ENCODE measurements around the gene CDC123. TPM values are rescaled to one million over a fixed set of nuclear protein-coding genes. Genes with fewer than 3 reads are reported as not detected.
"Not testable (repeated sequence)": the region's sequence is repeated elsewhere in the genome, so short reads cannot be mapped to it uniquely, and the experiment has no call there.

The CDC123 gene
- total RNA-seq, 1 experiment from 2014 or later: 114 TPM

- H3K27ac Mint-ChIP-seq (ENCODE audit: low read depth, unreplicated experiment): peak overlapping the region; percentile 59
- no TSS peak for BruUV-seq (replicated peaks)
- H3K27me3 Mint-ChIP-seq (ENCODE audit: insufficient read depth, unreplicated experiment): no peaks in the 10 kb centered on the region
- CTCF ChIA-PET: interaction anchor here (0.6 to 4.3 kb wide), 48 partner anchors 9 to 1188 kb away, joined by 3 to 36 read pairs (median 4); partner anchors contain the start of genes CDC123 and NUDT5
- no peak overlapping the region for H3K4me3 Mint-ChIP-seq (ENCODE audit: unreplicated experiment)
- H3K9me3 Mint-ChIP-seq (ENCODE audit: unreplicated experiment): no peaks in the 10 kb centered on the region
- peak; percentile 66 for TF ChIP-seq CTCF (IDR thresholded peaks at IDR 0.05; ENCODE audit: unreplicated experiment)
- peak; percentile 65 for DNase-seq (ENCODE audit: unreplicated experiment)
- peaks cover 85% of the 10 kb centered on the region for H3K36me3 Mint-ChIP-seq (ENCODE audit: insufficient read depth, unreplicated experiment)
- POLR2A ChIA-PET: interaction anchor here (0.8 to 2.2 kb wide), 4 partner anchors 13 to 34 kb away, joined by 3 to 9 read pairs (median 3); partner anchors contain the start of genes CDC123 and NUDT5
- no peaks in the 10 kb centered on the region for H3K4me1 Mint-ChIP-seq (ENCODE audit: insufficient read depth, unreplicated experiment)
- intact Hi-C loops (cut with micrococcal nuclease): loop anchor here (1.0 to 2.0 kb wide), 2 partner anchors 442 to 497 kb away; no protein-coding TSS in a partner anchor
Observed at GRCh38 chr10:12214763-12215218, 18.8 kb downstream of the CDC123 start.

- H3K9me3 Mint-ChIP-seq (ENCODE audit: unreplicated experiment): no peaks in the 10 kb centered on the region
- DNase-seq (ENCODE audit: unreplicated experiment): no peak
- peak overlapping the region; percentile 69 for H3K27ac Mint-ChIP-seq (ENCODE audit: low read depth, unreplicated experiment)
- no peaks in the 10 kb centered on the region for H3K4me1 Mint-ChIP-seq (ENCODE audit: insufficient read depth, unreplicated experiment)
- no TSS peak for BruUV-seq (replicated peaks)
- intact Hi-C loops (cut with micrococcal nuclease): no loop called here
- peaks cover 85% of the 10 kb centered on the region for H3K36me3 Mint-ChIP-seq (ENCODE audit: insufficient read depth, unreplicated experiment)
- ChIA-PET CTCF (interaction anchor here (0.6 to 1.8 kb wide), 4 partner anchors 21 to 444 kb away, joined by 3 to 4 read pairs (median 3); no protein-coding TSS in a partner anchor), POLR2A (interaction anchor here (0.6 kb wide), 3 partner anchors 19 to 959 kb away, joined by 3 to 4 read pairs (median 4); no protein-coding TSS in a partner anchor)
- TF ChIP-seq CTCF (IDR thresholded peaks at IDR 0.05; ENCODE audit: unreplicated experiment): no peak
- H3K4me3 Mint-ChIP-seq (ENCODE audit: unreplicated experiment): no peak overlapping the region
- H3K27me3 Mint-ChIP-seq (ENCODE audit: insufficient read depth, unreplicated experiment): no peaks in the 10 kb centered on the region
Observed at GRCh38 chr10:12218991-12219390, 23.0 kb downstream of the CDC123 start.

DNA sequence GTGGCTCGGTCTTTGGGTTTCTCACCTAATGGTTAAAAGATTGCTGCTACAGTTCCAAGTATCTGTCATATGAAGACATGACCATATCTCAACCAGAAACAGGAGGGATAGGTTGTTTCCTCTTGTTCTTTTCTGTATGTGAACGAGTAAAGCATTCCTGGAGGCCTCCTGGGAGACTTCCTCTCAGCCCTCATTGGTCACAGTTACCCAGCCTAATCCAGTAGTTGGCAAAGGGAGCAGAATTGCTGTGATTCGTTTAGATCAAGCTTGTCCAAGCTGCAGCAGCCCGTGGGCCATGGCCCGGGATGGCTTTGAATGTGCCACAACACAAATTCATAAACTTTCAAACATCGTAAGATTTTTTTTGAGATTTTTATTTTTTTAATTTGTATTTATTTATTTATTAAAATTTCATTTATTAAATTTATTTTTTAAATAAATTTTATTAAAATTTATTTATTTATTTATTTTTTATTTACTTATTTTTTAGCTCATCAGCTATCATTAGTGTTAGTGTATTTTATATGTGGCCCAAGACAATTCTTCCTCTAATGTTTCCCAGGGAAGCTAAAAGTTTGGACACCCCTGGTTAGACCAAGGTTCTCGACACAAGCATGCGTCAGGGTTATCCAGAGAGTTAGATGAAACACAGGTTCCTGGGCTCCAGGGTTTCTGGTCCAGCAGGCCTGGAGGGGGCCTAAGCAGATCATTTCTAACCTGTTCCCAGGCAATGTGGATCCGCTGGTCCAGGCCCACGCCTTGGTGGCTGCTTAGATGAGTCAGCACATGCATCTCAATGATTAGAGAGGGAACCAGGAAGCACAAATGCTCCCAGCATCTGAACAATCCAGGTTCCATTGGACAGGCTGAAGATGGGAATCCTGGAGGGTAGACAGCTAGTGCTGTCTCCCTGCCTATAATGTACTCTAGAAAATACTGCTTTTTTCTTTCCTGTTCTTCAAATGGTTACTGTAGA is 25.6 kb downstream of the CDC123 start:
- no peaks in the 10 kb centered on the region for H3K9me3 Mint-ChIP-seq (ENCODE audit: unreplicated experiment)
- POLR2A ChIA-PET: interaction anchor here (1.2 kb wide), 1 partner anchor 26 kb away, joined by 4 read pairs; the partner anchor contains the start of genes CDC123 and NUDT5
- peaks cover 84% of the 10 kb centered on the region for H3K36me3 Mint-ChIP-seq (ENCODE audit: insufficient read depth, unreplicated experiment)
- no peaks in the 10 kb centered on the region for H3K4me1 Mint-ChIP-seq (ENCODE audit: insufficient read depth, unreplicated experiment)
- CTCF ChIA-PET: interaction anchor here (0.6 to 1.6 kb wide), 10 partner anchors 10 to 1443 kb away, joined by 3 to 6 read pairs (median 3); no protein-coding TSS in a partner anchor
- no peaks in the 10 kb centered on the region for H3K27me3 Mint-ChIP-seq (ENCODE audit: insufficient read depth, unreplicated experiment)
- BruUV-seq (replicated peaks): no TSS peak
- TF ChIP-seq CTCF (IDR thresholded peaks at IDR 0.05; ENCODE audit: unreplicated experiment): no peak
- intact Hi-C loops (cut with micrococcal nuclease): no loop called here
- no peak overlapping the region for H3K4me3 Mint-ChIP-seq (ENCODE audit: unreplicated experiment)
- DNase-seq (ENCODE audit: unreplicated experiment): peak; percentile 13
- H3K27ac Mint-ChIP-seq (ENCODE audit: low read depth, unreplicated experiment): peak overlapping the region; percentile 24

GRCh38 chr10:12225444-12225843 is 29.5 kb downstream of the CDC123 start:
- BruUV-seq (replicated peaks): no TSS peak
- TF ChIP-seq CTCF (IDR thresholded peaks at IDR 0.05; ENCODE audit: unreplicated experiment): no peak
- H3K36me3 Mint-ChIP-seq (ENCODE audit: insufficient read depth, unreplicated experiment): peaks cover 87% of the 10 kb centered on the region

GRCh38 chr10:12226438-12226837 is 30.4 kb downstream of the CDC123 start:
- BruUV-seq (replicated peaks); intact Hi-C loops (cut with micrococcal nuclease); H3K27me3 Mint-ChIP-seq (ENCODE audit: insufficient read depth, unreplicated experiment); H3K4me3 Mint-ChIP-seq (ENCODE audit: unreplicated experiment); H3K4me1 Mint-ChIP-seq (ENCODE audit: insufficient read depth, unreplicated experiment); H3K27ac Mint-ChIP-seq (ENCODE audit: low read depth, unreplicated experiment); POLR2A ChIA-PET; H3K9me3 Mint-ChIP-seq (ENCODE audit: unreplicated experiment); DNase-seq (ENCODE audit: unreplicated experiment): not testable (repeated sequence)
- H3K36me3 Mint-ChIP-seq (ENCODE audit: insufficient read depth, unreplicated experiment): peaks cover 89% of the 10 kb centered on the region
- CTCF ChIA-PET: interaction anchor here (0.6 kb wide), 1 partner anchor 462 kb away, joined by 4 read pairs; no protein-coding TSS in a partner anchor

More at GRCh38 chr10:12225444-12225843, 29.5 kb downstream of the CDC123 start:
- H3K9me3 Mint-ChIP-seq (ENCODE audit: unreplicated experiment): no peaks in the 10 kb centered on the region
- H3K27ac Mint-ChIP-seq (ENCODE audit: low read depth, unreplicated experiment): no peak overlapping the region
- intact Hi-C loops (cut with micrococcal nuclease): no loop called here
- ChIA-PET CTCF (interaction anchor here (3.0 kb wide), 1 partner anchor 11 kb away, joined by 30 read pairs; no protein-coding TSS in a partner anchor), POLR2A (interaction anchor here (0.6 to 0.9 kb wide), 4 partner anchors 14 to 602 kb away, joined by 3 read pairs; partner anchors contain the start of genes CDC123 and NUDT5)
- no peaks in the 10 kb centered on the region for H3K27me3 Mint-ChIP-seq (ENCODE audit: insufficient read depth, unreplicated experiment)
- no peak for DNase-seq (ENCODE audit: unreplicated experiment)
- no peak overlapping the region for H3K4me3 Mint-ChIP-seq (ENCODE audit: unreplicated experiment)
- no peaks in the 10 kb centered on the region for H3K4me1 Mint-ChIP-seq (ENCODE audit: insufficient read depth, unreplicated experiment)
